Measurements from ENCODE around the gene GJB1. TPM values are rescaled to one million over a fixed set of nuclear protein-coding genes. Genes with fewer than 3 reads are reported as not detected.
A peak's percentile ranks its signal among the peaks of the same experiment; 100 is the strongest.
"Not testable (repeated sequence)": the region's sequence is repeated elsewhere in the genome, so short reads cannot be mapped to it uniquely, and the experiment has no call there.

GJB1 gene
- total and polyA plus RNA-seq, 9 of the 15 experiments (the other 6 are each of a cell fraction or from before 2014, with no cell fraction given) = 0.11 TPM; not detected in 8

- H4K20me1 ChIP-seq (replicated peaks; ENCODE audit: control insufficient read depth, insufficient read depth, low read length); H3K9me3 ChIP-seq (replicated peaks; ENCODE audit: control insufficient read depth, insufficient read depth, low read depth, low read length); H3K27ac ChIP-seq (ENCODE audit: extremely low read depth, low read depth, low read length); intact Hi-C loops (cut with micrococcal nuclease); DNase-seq (ENCODE audit: extremely low read depth in 1 of 4, low spot score in 3 of 4); FAIRE-seq; CTCF ChIA-PET (ENCODE audit: low intra/inter-chr PET ratio); H3K4me2 ChIP-seq (ENCODE audit: insufficient read depth, low read length); H3K4me3 ChIP-seq; ATAC-seq; H3K27me3 ChIP-seq (ENCODE audit: control insufficient read depth in 2 of 2, insufficient read depth in 2 of 2, low read length in 2 of 2); in situ Hi-C loops (cut with MboI); H3K9ac ChIP-seq (ENCODE audit: insufficient read depth in 1 of 2, low read depth in 2 of 2, low read length in 2 of 2); BruUV-seq (replicated peaks); H3K9me1 ChIP-seq (ENCODE audit: control insufficient read depth, insufficient read depth, low read length); POLR2A ChIA-PET; H3K4me1 ChIP-seq (replicated peaks in 1 of 2; ENCODE audit: control insufficient read depth in 2 of 2, insufficient read depth in 2 of 2, low read length in 2 of 2); H3K36me3 ChIP-seq (ENCODE audit: control insufficient read depth, insufficient read depth, low read length); H3K79me2 ChIP-seq (ENCODE audit: control insufficient read depth, insufficient read depth, low read length); H2AFZ ChIP-seq (ENCODE audit: low read depth, low read length): not testable (repeated sequence)
- 18% methylated on average over 1 of the region's 2 CpGs for WGBS (ENCODE audit: insufficient coverage, low coverage, missing lambda C conversion rate)
- TF ChIP-seq ZNF57 (CRISPR knock-in tag; IDR thresholded peaks at IDR 0.05) = peak; percentile 97
- 0 out of 2 replicates have a peak, but pooled peaks have one; percentile 27 for TF ChIP-seq CBX5 (IDR thresholded peaks at IDR 0.05; ENCODE audit: borderline replicate concordance, low read depth)
- TF ChIP-seq CBX3 (IDR thresholded peaks at IDR 0.05; ENCODE audit: borderline replicate concordance in 1 of 2, low read length in 2 of 2) = peak in 1 of 2 experiments; percentile 46; a peak in 1 of 3 replicates
Measured at GRCh38 chrX:71272313-71272712, 49.3 kb downstream of the GJB1 start.

Other genes with a start within 250 kb of the GJB1 start
Only the 7 nearest of the 10 such genes appear.
- gene CXorf65, start 116.5 kb upstream of the GJB1 start, total RNA-seq (2014; rRNA removed) = 2.9 and 3.1 TPM in 2 replicates
- 2.4 and 3.0 TPM in 2 replicates for gene CXorf65, start 116.5 kb upstream of the GJB1 start, total RNA-seq (2014; rRNA removed; fragmentation: Illumina TruSeq; extraction: Trizol)
- 1.8 and 2.6 TPM in 2 replicates for gene CXorf65, start 116.5 kb upstream of the GJB1 start, total RNA-seq (2015; rRNA removed; fragmentation: Illumina TruSeq; extraction: Trizol)
- 1.8 and 2.0 TPM in 2 replicates for gene CXorf65, start 116.5 kb upstream of the GJB1 start, total RNA-seq (2021)
- 0.77 and 1.9 TPM in 2 replicates for gene CXorf65, start 116.5 kb upstream of the GJB1 start, polyA plus RNA-seq (2011; rRNA removed)
- 1.4 TPM in 2 replicates for gene CXorf65, start 116.5 kb upstream of the GJB1 start, polyA plus RNA-seq (2014; fragmentation: Illumina TruSeq; extraction: Trizol)
- 1 to 10 TPM; 6.8 to 8.4 TPM for gene CXorf65, start 116.5 kb upstream of the GJB1 start, polyA plus RNA-seq (2014; fragmentation: Nextera tagmentation; extraction: Ambion mirVana)
- 0.36 and 3.9 TPM in 2 replicates for gene CXorf65, start 116.5 kb upstream of the GJB1 start, polyA plus RNA-seq (2014; rRNA removed)
- 5.5 and 7.5 TPM in 2 replicates for gene IL2RG, start 111.6 kb upstream of the GJB1 start, total RNA-seq (2014; rRNA removed)
- 9.7 and 11.4 TPM in 2 replicates for gene IL2RG, start 111.6 kb upstream of the GJB1 start, total RNA-seq (2014; rRNA removed; fragmentation: Illumina TruSeq; extraction: Trizol)
- 6.1 and 7.5 TPM in 2 replicates for gene IL2RG, start 111.6 kb upstream of the GJB1 start, total RNA-seq (2015; rRNA removed; fragmentation: Illumina TruSeq; extraction: Trizol)
- gene IL2RG, start 111.6 kb upstream of the GJB1 start, total RNA-seq (2021) = 18.0 and 19.7 TPM in 2 replicates
- 43.0 and 55.4 TPM in 2 replicates for gene IL2RG, start 111.6 kb upstream of the GJB1 start, polyA plus RNA-seq (2011; rRNA removed)
- gene IL2RG, start 111.6 kb upstream of the GJB1 start, polyA plus RNA-seq (2014; fragmentation: Illumina TruSeq; extraction: Trizol) = 45.8 and 52.7 TPM in 2 replicates
- 10 to 100 TPM; 17.4 to 27.4 TPM for gene IL2RG, start 111.6 kb upstream of the GJB1 start, polyA plus RNA-seq (2014; fragmentation: Nextera tagmentation; extraction: Ambion mirVana)
- gene IL2RG, start 111.6 kb upstream of the GJB1 start, polyA plus RNA-seq (2014; rRNA removed) = 23.9 and 25.8 TPM in 2 replicates
- gene MED12, start 104.6 kb upstream of the GJB1 start, total RNA-seq (2014; rRNA removed) = 18.4 and 23.1 TPM in 2 replicates
- gene MED12, start 104.6 kb upstream of the GJB1 start, total RNA-seq (2014; rRNA removed; fragmentation: Illumina TruSeq; extraction: Trizol) = 7.7 and 8.6 TPM in 2 replicates
- 7.7 and 10.3 TPM in 2 replicates for gene MED12, start 104.6 kb upstream of the GJB1 start, total RNA-seq (2015; rRNA removed; fragmentation: Illumina TruSeq; extraction: Trizol)
- gene MED12, start 104.6 kb upstream of the GJB1 start, total RNA-seq (2021) = 47.3 and 49.7 TPM in 2 replicates
- gene MED12, start 104.6 kb upstream of the GJB1 start, polyA plus RNA-seq (2011; rRNA removed) = 8.5 and 19.1 TPM in 2 replicates
- 26.7 and 31.0 TPM in 2 replicates for gene MED12, start 104.6 kb upstream of the GJB1 start, polyA plus RNA-seq (2014; fragmentation: Illumina TruSeq; extraction: Trizol)
- gene MED12, start 104.6 kb upstream of the GJB1 start, polyA plus RNA-seq (2014; fragmentation: Nextera tagmentation; extraction: Ambion mirVana) = 1 to 10 TPM; 1.6 to 2.8 TPM
- gene MED12, start 104.6 kb upstream of the GJB1 start, polyA plus RNA-seq (2014; rRNA removed) = 15.6 and 17.7 TPM in 2 replicates
- gene NLGN3, start 78.4 kb upstream of the GJB1 start, total RNA-seq (2014; rRNA removed) = 0.05 and 0.12 TPM in 2 replicates
- 0.22 TPM in 2 replicates for gene NLGN3, start 78.4 kb upstream of the GJB1 start, total RNA-seq (2014; rRNA removed; fragmentation: Illumina TruSeq; extraction: Trizol)
- 0.23 and 0.25 TPM in 2 replicates for gene NLGN3, start 78.4 kb upstream of the GJB1 start, total RNA-seq (2015; rRNA removed; fragmentation: Illumina TruSeq; extraction: Trizol)
- gene NLGN3, start 78.4 kb upstream of the GJB1 start, total RNA-seq (2021) = 0.69 TPM in 2 replicates
- gene NLGN3, start 78.4 kb upstream of the GJB1 start, polyA plus RNA-seq (2011; rRNA removed) = 0.40 and 0.79 TPM in 2 replicates
- gene NLGN3, start 78.4 kb upstream of the GJB1 start, polyA plus RNA-seq (2014; fragmentation: Illumina TruSeq; extraction: Trizol) = 0.65 and 0.80 TPM in 2 replicates
- gene NLGN3, start 78.4 kb upstream of the GJB1 start, polyA plus RNA-seq (2014; fragmentation: Nextera tagmentation; extraction: Ambion mirVana) = under 1 TPM; 0.03 to 0.11 TPM
- 0.81 and 0.86 TPM in 2 replicates for gene NLGN3, start 78.4 kb upstream of the GJB1 start, polyA plus RNA-seq (2014; rRNA removed)
- gene ZMYM3, start 30.9 kb downstream of the GJB1 start, total RNA-seq (2014; rRNA removed) = 14.9 and 18.7 TPM in 2 replicates
- 12.3 and 14.3 TPM in 2 replicates for gene ZMYM3, start 30.9 kb downstream of the GJB1 start, total RNA-seq (2014; rRNA removed; fragmentation: Illumina TruSeq; extraction: Trizol)
- gene ZMYM3, start 30.9 kb downstream of the GJB1 start, total RNA-seq (2015; rRNA removed; fragmentation: Illumina TruSeq; extraction: Trizol) = 17.7 and 20.0 TPM in 2 replicates
- gene ZMYM3, start 30.9 kb downstream of the GJB1 start, total RNA-seq (2021) = 34.6 and 36.3 TPM in 2 replicates
- 16.8 and 27.4 TPM in 2 replicates for gene ZMYM3, start 30.9 kb downstream of the GJB1 start, polyA plus RNA-seq (2011; rRNA removed)
- gene ZMYM3, start 30.9 kb downstream of the GJB1 start, polyA plus RNA-seq (2014; fragmentation: Illumina TruSeq; extraction: Trizol) = 29.2 and 34.4 TPM in 2 replicates
- gene ZMYM3, start 30.9 kb downstream of the GJB1 start, polyA plus RNA-seq (2014; fragmentation: Nextera tagmentation; extraction: Ambion mirVana) = 1 to 10 TPM; 4.3 to 5.1 TPM
- gene ZMYM3, start 30.9 kb downstream of the GJB1 start, polyA plus RNA-seq (2014; rRNA removed) = 21.1 and 23.6 TPM in 2 replicates
- 391 and 416 TPM in 2 replicates for gene NONO, start 60.4 kb downstream of the GJB1 start, total RNA-seq (2014; rRNA removed)
- gene NONO, start 60.4 kb downstream of the GJB1 start, total RNA-seq (2014; rRNA removed; fragmentation: Illumina TruSeq; extraction: Trizol) = 451 and 452 TPM in 2 replicates
- gene NONO, start 60.4 kb downstream of the GJB1 start, total RNA-seq (2015; rRNA removed; fragmentation: Illumina TruSeq; extraction: Trizol) = 483 and 534 TPM in 2 replicates
- 415 and 475 TPM in 2 replicates for gene NONO, start 60.4 kb downstream of the GJB1 start, total RNA-seq (2021)
- 499 and 555 TPM in 2 replicates for gene NONO, start 60.4 kb downstream of the GJB1 start, polyA plus RNA-seq (2011; rRNA removed)
- gene NONO, start 60.4 kb downstream of the GJB1 start, polyA plus RNA-seq (2014; fragmentation: Illumina TruSeq; extraction: Trizol) = 626 and 651 TPM in 2 replicates
- gene NONO, start 60.4 kb downstream of the GJB1 start, polyA plus RNA-seq (2014; fragmentation: Nextera tagmentation; extraction: Ambion mirVana) = 100 to 1,000 TPM; 353 to 392 TPM
- gene NONO, start 60.4 kb downstream of the GJB1 start, polyA plus RNA-seq (2014; rRNA removed) = 333 and 355 TPM in 2 replicates
- 0.98 and 4.0 TPM in 2 replicates for gene ITGB1BP2, start 78.5 kb downstream of the GJB1 start, total RNA-seq (2014; rRNA removed)
- gene ITGB1BP2, start 78.5 kb downstream of the GJB1 start, total RNA-seq (2014; rRNA removed; fragmentation: Illumina TruSeq; extraction: Trizol) = 1.4 and 1.9 TPM in 2 replicates
- gene ITGB1BP2, start 78.5 kb downstream of the GJB1 start, total RNA-seq (2015; rRNA removed; fragmentation: Illumina TruSeq; extraction: Trizol) = 1.9 and 2.0 TPM in 2 replicates
- gene ITGB1BP2, start 78.5 kb downstream of the GJB1 start, total RNA-seq (2021) = 1.8 and 2.6 TPM in 2 replicates
- 2.6 TPM in 2 replicates for gene ITGB1BP2, start 78.5 kb downstream of the GJB1 start, polyA plus RNA-seq (2011; rRNA removed)
- gene ITGB1BP2, start 78.5 kb downstream of the GJB1 start, polyA plus RNA-seq (2014; fragmentation: Illumina TruSeq; extraction: Trizol) = 1.1 and 1.6 TPM in 2 replicates
- 1 to 10 TPM; 1.6 to 1.9 TPM for gene ITGB1BP2, start 78.5 kb downstream of the GJB1 start, polyA plus RNA-seq (2014; fragmentation: Nextera tagmentation; extraction: Ambion mirVana)
- gene ITGB1BP2, start 78.5 kb downstream of the GJB1 start, polyA plus RNA-seq (2014; rRNA removed) = 2.1 and 4.0 TPM in 2 replicates

All from K562 (cell line).